Measurements from ENCODE around the gene SART3.

SART3 gene

GRCh38 chr12:108526482-108527165 is 34.3 kb downstream of the SART3 start:
- TF ChIP-seq, protein P1, sequence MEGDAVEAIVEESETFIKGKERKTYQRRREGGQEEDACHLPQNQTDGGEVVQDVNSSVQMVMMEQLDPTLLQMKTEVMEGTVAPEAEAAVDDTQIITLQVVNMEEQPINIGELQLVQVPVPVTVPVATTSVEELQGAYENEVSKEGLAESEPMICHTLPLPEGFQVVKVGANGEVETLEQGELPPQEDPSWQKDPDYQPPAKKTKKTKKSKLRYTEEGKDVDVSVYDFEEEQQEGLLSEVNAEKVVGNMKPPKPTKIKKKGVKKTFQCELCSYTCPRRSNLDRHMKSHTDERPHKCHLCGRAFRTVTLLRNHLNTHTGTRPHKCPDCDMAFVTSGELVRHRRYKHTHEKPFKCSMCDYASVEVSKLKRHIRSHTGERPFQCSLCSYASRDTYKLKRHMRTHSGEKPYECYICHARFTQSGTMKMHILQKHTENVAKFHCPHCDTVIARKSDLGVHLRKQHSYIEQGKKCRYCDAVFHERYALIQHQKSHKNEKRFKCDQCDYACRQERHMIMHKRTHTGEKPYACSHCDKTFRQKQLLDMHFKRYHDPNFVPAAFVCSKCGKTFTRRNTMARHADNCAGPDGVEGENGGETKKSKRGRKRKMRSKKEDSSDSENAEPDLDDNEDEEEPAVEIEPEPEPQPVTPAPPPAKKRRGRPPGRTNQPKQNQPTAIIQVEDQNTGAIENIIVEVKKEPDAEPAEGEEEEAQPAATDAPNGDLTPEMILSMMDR (conservative IDR thresholded peaks at IDR 0.05; ENCODE audit: low read length) = peak; percentile 54
- peak; percentile 74 for DNase-seq (ENCODE audit: low read depth)

GRCh38 chr12:108525681-108526080 is 35.3 kb downstream of the SART3 start:
- H3K4me3 ChIP-seq (ENCODE audit: low read length) = no peak overlapping the region
- TF ChIP-seq, protein P1 (conservative IDR thresholded peaks at IDR 0.05; ENCODE audit: low read length) = no peak
- DNase-seq (ENCODE audit: low read depth) = peak; percentile 48

More at GRCh38 chr12:108526482-108527165, 34.3 kb downstream of the SART3 start:
- H3K4me3 ChIP-seq (ENCODE audit: low read length) = no peak overlapping the region

DNA sequence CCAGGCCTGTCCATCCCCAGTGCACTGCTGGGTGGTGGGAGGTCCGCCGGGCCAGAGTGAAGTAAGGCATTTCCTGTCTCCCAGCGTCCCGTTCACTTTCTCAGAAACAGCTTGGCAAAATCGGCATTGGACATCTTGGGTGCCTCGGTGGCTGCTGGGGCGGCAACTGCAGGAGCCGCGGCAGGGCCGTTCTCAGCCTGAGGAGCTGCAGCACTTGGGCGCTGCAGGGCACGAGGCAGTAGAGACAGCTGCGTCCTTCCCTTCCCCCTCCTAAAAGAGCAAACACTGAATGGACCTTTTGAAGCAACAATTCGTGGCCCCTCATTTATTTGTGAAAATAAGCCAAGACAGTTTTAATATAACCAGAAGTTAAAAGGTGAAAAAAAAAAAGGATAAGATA is 37.6 kb downstream of the SART3 start:
- H3K4me3 ChIP-seq (ENCODE audit: low read length) = no peak overlapping the region
- TF ChIP-seq, protein P1 (conservative IDR thresholded peaks at IDR 0.05; ENCODE audit: low read length) = no peak
- DNase-seq (ENCODE audit: low read depth) = no peak

GRCh38 chr12:108519558-108519957 is 41.4 kb downstream of the SART3 start:
- TF ChIP-seq, protein P1 (conservative IDR thresholded peaks at IDR 0.05; ENCODE audit: low read length) = no peak
- DNase-seq (ENCODE audit: low read depth) = no peak
- no peak overlapping the region for H3K4me3 ChIP-seq (ENCODE audit: low read length)

DNA sequence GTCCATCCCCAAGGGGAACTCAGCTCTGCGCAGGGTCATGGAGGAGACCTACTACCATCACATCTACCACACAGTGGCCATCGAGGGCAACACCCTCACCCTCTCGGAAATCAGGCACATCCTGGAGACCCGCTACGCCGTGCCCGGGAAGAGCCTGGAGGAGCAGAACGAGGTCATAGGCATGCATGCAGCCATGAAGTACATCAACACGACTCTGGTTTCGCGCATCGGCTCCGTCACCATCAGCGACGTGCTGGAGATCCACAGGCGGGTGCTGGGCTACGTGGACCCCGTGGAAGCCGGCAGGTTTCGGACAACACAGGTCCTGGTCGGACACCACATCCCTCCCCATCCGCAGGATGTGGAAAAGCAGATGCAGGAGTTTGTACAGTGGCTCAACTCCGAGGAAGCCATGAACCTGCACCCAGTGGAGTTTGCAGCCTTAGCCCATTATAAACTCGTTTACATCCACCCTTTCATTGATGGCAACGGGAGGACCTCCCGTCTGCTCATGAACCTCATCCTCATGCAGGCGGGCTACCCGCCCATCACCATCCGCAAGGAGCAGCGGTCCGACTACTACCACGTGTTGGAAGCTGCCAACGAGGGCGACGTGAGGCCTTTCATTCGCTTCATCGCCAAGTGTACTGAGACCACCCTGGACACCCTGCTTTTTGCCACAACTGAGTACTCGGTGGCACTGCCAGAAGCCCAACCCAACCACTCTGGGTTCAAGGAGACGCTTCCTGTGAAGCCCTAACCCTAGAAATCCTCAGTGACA is 42.1 kb downstream of the SART3 start:
- no peak for DNase-seq (ENCODE audit: low read depth)
- H3K4me3 ChIP-seq (ENCODE audit: low read length) = no peak overlapping the region
- TF ChIP-seq, protein P1 (conservative IDR thresholded peaks at IDR 0.05; ENCODE audit: low read length) = no peak

- no peak for DNase-seq (ENCODE audit: low read depth)
- H3K4me3 ChIP-seq (ENCODE audit: low read length) = no peak overlapping the region
- TF ChIP-seq, protein P1 (conservative IDR thresholded peaks at IDR 0.05; ENCODE audit: low read length) = no peak
Measured at GRCh38 chr12:108518101-108518715, 42.8 kb downstream of the SART3 start.

Measured in AG10803 (cell line).